HCEC 1CT (cell line): ENCODE data around the gene TGIF1.

Experiments
- DNase-seq: peaks from one replicate; pipeline ENCODE4 v3.0.0-alpha.2; 2017

Gene TGIF1

GRCh38 chr18:3486512-3486911, 36.5 kb downstream of the TGIF1 start:
- DNase-seq: no peak

- no peak for DNase-seq
These were observed 39.5 kb downstream of the TGIF1 start for GRCh38 chr18:3489462-3489861.

DNA sequence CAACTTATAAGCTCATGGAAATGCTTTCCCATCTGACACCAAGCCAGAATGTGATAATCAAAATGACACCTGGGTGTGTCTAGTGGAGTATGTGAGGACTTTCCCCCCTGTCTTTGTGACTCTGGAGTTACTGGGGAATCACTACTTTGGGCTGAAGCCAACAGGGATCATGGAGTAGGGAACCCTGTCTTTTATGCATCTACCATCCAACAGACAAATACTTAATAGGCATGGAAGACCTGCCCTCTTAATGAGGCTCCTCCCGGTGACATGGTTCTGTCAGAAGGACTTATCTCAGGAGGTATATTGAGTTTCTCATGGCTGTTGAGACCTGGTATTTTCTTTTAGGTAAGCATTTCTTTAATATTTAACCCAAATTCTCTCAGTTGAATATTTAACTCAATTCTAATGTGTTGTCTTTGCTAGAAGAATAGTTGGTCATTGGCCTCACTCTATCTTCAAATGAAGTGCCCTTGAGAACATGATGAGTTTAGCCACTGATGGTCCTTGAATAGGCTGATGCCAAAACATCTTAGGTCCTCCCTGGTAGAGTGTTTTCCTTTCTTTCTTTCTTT, 42.1 kb downstream of the TGIF1 start:
- no peak for DNase-seq

DNA sequence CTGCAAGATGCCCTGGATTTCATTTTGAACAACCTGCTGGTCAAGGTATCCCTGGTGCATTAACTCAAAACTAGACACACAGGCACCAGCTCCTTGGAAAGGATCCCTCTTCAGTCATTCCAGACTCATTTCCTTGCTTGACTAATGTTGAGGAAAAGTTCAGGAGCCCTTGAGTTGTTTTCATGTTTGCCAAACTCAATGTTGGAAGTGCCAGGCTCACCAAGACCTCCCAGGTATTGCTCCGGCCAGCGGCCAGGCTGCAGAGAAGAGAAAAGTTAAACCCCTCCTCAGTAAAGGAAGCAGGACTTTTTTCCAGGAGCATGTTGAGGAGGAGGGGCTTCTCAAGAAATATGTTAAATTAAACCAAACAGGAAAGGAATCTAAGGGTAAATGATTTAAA, 42.7 kb downstream of the TGIF1 start:
- DNase-seq: no peak

DNA sequence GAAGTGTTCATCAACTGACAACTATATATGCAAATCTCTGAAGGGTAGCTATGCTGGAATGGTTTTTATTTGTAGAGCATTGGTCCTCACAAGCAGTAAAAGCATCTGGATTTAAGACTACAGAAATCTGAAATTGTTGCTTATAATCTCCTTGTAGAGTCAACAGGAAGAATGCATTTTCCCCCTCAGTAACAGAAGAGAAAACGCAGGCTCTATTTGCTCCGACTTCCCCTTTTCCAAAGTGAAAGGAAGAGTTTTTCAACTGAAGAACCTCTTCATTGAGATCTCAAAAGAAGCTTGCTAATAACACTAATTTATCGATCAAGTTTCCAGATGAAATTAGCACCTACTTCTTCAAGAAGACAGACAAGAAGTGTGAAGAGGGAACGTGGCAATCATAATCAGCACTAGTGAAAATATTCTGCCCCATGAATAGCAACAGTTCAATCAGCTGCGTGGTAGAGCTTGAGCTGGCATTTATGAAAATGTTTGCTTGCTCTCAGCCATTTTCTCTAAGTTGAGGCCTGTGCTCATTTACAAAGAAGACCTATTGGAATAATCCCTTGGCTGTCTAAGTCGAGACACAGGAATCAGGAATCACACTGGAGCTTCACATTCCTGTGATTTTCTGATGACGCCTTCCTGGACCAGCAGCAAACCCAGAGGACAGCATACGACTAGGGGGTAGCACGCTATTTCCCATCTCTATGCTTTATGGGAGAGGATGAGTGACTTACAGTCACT, 43.7 kb downstream of the TGIF1 start:
- no peak for DNase-seq

- DNase-seq: no peak
These were observed 44.2 kb downstream of the TGIF1 start for GRCh38 chr18:3494245-3494526.

DNA sequence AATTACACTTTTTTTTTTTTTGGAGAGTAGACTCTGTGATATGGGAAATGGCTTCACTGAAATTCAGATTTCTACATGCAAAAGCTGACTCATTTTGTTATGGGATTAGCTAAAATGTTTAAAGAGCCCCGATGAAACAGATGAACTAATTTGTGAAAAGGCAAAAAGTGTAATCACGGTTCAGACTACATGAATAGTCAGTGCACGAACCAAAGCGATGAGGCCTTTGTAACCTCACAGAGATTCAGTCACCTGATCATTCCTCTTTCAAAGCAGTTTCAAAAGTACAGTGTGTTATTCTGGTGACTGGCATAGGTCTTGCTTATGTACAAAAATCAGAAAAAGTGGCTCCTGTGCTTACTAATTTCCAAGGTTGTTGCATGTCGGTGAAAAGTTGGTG, 44.6 kb downstream of the TGIF1 start:
- DNase-seq: no peak

DNA sequence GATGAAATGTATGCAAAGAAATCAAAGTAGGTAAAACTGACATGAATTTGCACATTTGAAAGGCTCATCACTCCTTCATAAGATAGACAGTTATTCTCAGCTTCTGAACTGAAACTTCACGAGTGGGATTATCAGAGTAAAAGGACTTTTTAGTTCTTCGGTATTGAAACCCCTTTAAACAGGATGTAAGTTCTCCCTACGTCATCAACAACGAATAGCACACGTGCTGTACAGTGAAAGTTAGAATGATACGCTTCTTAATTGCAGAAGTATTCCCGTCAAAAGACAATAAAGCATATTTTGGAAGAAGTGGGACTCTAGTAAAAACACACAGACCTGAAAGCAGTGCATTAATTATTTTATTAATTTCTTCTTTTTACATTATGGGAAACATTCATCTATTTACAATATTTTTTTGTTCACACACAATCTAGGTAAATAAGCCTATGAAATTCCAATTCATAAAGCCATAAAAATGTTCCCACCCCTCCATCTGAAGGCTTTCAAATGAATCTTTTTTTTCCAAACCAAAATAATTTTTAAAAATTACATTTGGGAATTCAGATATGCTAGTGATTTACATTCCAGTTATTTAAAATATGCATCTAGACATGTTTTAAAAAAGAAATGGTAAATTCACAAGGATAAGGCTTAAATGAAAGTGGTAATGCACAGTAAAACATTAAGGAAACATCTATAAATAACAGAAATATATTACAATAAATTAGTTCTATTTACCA, 45.9 kb downstream of the TGIF1 start:
- no peak for DNase-seq

GRCh38 chr18:3498698-3499471, 48.9 kb downstream of the TGIF1 start:
- DNase-seq: no peak

DNA sequence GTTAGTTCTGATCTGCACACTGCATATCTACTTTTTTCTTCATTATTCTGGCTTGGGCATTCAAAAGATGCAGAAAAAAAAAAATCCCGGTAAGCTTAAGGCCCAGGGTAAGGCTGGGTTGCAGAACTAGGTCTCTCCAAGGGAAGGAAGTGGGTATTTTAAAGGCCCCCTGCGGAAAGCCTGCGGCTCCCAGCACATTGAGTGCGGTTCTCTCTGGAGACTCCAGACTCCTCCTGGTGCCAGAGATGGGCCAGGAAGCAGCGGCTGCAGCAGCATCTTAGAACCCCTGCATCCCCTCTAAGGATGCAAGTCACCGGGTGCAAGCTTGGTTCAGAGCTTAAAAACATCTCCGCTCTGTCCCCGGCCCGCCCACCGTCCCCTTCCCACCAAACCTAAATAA, 49.5 kb downstream of the TGIF1 start:
- DNase-seq: no peak

GRCh38 chr18:3500016-3500415, 50.0 kb downstream of the TGIF1 start:
- DNase-seq: no peak

GRCh38 chr18:3502650-3503049, 52.7 kb downstream of the TGIF1 start:
- DNase-seq: no peak

DNA sequence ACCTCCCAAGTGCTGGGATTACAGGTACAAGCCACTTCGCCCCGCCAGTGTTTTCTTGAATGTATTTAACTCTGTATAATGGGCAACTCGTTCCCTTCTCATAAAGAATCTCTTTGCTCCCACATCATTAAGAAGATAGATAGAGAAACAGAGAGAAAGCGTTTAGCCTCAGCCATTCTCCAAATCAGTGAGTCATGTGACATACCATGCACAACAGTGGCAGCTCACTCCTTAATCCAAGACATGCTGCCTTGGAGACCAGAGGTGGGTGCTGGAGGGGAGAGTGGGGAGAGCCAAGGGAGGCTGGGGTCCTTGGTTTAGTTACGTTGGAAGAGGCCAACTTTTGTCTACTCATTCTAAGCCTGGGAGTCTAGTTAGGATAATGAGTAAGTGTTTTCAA, 54.7 kb downstream of the TGIF1 start:
- no peak for DNase-seq

GRCh38 chr18:3508576-3509549, 58.9 kb downstream of the TGIF1 start:
- DNase-seq: no peak
